ENCODE results near the gene TXLNB.
A peak's percentile ranks its signal among the peaks of the same experiment; 100 is the strongest.

Gene TXLNB

DNA sequence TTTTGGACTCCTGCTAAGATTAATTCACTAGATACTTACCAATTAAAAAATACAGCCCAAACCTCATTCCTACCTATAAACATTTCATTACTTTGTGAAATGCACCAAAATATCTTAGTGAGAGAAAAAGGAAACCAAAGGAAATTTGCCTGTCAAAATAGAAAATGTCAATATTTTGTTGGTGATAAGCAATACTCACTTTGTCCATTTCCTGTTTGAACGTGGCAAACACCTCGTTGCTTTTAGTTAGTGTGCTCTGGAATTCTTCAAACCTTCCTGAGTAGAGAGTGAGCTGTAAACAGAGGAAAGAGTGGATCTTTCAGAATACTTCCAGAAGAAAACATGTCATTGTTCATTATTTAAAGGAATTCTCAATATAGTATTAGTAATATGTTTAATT, 44.2 kb downstream of the TXLNB start:
- DNase-seq: no peak
- no peaks in the 10 kb centered on the region for H3K9me3 ChIP-seq (replicated peaks; ENCODE audit: insufficient read depth, low read length)
- no peak overlapping the region for H3K27ac ChIP-seq (ENCODE audit: low read length)
- H3K36me3 ChIP-seq (replicated peaks; ENCODE audit: insufficient read depth, low read length): no peaks in the 10 kb centered on the region
- no peak overlapping the region; the same call in 1 of the 2 replicates for H3K4me3 ChIP-seq (ENCODE audit: low read length)
- no peaks in the 10 kb centered on the region for H3K79me2 ChIP-seq (ENCODE audit: low read length)
- H4K20me1 ChIP-seq (ENCODE audit: insufficient read depth, low read length): no peaks in the 10 kb centered on the region
- 0 out of 2 replicates have a peak overlapping the region, but pooled peaks have one; percentile 39 for H2AFZ ChIP-seq (ENCODE audit: low read length)
- no peaks in the 10 kb centered on the region for H3K9me2 ChIP-seq (replicated peaks; ENCODE audit: insufficient read depth, low read length)
- no peaks in the 10 kb centered on the region for H3K27me3 ChIP-seq (replicated peaks; ENCODE audit: insufficient read depth, low read length)
- TF ChIP-seq EZH2 (optimal IDR thresholded peaks at IDR 0.05; ENCODE audit: low read depth, low read length) (no peak), EZH2phosphoT487 (IDR thresholded peaks at IDR 0.05; ENCODE audit: low read length) (no peak)
- TF ChIP-seq, protein P1, sequence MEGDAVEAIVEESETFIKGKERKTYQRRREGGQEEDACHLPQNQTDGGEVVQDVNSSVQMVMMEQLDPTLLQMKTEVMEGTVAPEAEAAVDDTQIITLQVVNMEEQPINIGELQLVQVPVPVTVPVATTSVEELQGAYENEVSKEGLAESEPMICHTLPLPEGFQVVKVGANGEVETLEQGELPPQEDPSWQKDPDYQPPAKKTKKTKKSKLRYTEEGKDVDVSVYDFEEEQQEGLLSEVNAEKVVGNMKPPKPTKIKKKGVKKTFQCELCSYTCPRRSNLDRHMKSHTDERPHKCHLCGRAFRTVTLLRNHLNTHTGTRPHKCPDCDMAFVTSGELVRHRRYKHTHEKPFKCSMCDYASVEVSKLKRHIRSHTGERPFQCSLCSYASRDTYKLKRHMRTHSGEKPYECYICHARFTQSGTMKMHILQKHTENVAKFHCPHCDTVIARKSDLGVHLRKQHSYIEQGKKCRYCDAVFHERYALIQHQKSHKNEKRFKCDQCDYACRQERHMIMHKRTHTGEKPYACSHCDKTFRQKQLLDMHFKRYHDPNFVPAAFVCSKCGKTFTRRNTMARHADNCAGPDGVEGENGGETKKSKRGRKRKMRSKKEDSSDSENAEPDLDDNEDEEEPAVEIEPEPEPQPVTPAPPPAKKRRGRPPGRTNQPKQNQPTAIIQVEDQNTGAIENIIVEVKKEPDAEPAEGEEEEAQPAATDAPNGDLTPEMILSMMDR (IDR thresholded peaks at IDR 0.05; ENCODE audit: low read length): no peak
- H3K9ac ChIP-seq (ENCODE audit: low read length): no peak overlapping the region
- peaks cover 22% of the 10 kb centered on the region for H3K4me1 ChIP-seq (ENCODE audit: low read length)
- H3K4me2 ChIP-seq (ENCODE audit: low read depth, low read length): peak overlapping the region; percentile 52
- H3F3A ChIP-seq (ENCODE audit: insufficient read depth, low read length): peaks cover 5% of the 10 kb centered on the region

DNA sequence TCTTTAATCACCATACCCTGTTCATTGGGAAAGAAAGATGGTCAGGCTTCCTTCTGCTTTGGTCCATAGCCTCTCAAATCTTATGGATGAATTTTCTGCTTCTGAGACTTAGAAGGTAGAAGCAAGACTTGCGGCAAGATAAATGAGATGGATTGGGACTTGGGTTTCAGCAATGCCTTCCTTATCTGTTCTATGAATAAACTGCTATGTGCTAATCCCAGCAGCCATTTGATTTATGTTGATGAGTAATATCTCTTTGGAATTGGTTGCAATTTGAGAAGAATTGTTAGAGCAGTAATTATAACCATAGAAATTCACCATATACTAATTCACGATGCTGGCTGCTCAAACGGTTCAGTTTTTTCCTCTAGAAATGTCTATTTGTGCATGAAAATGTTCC, 48.3 kb downstream of the TXLNB start:
- no peaks in the 10 kb centered on the region for H3K36me3 ChIP-seq (replicated peaks; ENCODE audit: insufficient read depth, low read length)
- no peaks in the 10 kb centered on the region for H3K9me2 ChIP-seq (replicated peaks; ENCODE audit: insufficient read depth, low read length)
- H3K4me2 ChIP-seq (ENCODE audit: low read depth, low read length): no peak overlapping the region
- H3K4me3 ChIP-seq (ENCODE audit: low read length): no peak overlapping the region
- H3K27ac ChIP-seq (ENCODE audit: low read length): no peak overlapping the region
- no peaks in the 10 kb centered on the region for H3F3A ChIP-seq (ENCODE audit: insufficient read depth, low read length)
- DNase-seq: no peak
- H3K4me1 ChIP-seq (ENCODE audit: low read length): 0 out of 2 replicates have a peak, but pooled peaks cover 3% of the 10 kb centered on the region
- no peaks in the 10 kb centered on the region for H4K20me1 ChIP-seq (ENCODE audit: insufficient read depth, low read length)
- TF ChIP-seq, protein P1 (IDR thresholded peaks at IDR 0.05; ENCODE audit: low read length): no peak
- TF ChIP-seq EZH2phosphoT487 (IDR thresholded peaks at IDR 0.05; ENCODE audit: low read length) (no peak), EZH2 (optimal IDR thresholded peaks at IDR 0.05; ENCODE audit: low read depth, low read length) (no peak)
- H3K9ac ChIP-seq (ENCODE audit: low read length): no peak overlapping the region
- H2AFZ ChIP-seq (ENCODE audit: low read length): no peak overlapping the region
- no peaks in the 10 kb centered on the region for H3K27me3 ChIP-seq (replicated peaks; ENCODE audit: insufficient read depth, low read length)
- no peaks in the 10 kb centered on the region for H3K79me2 ChIP-seq (ENCODE audit: low read length)
- no peaks in the 10 kb centered on the region for H3K9me3 ChIP-seq (replicated peaks; ENCODE audit: insufficient read depth, low read length)

DNA sequence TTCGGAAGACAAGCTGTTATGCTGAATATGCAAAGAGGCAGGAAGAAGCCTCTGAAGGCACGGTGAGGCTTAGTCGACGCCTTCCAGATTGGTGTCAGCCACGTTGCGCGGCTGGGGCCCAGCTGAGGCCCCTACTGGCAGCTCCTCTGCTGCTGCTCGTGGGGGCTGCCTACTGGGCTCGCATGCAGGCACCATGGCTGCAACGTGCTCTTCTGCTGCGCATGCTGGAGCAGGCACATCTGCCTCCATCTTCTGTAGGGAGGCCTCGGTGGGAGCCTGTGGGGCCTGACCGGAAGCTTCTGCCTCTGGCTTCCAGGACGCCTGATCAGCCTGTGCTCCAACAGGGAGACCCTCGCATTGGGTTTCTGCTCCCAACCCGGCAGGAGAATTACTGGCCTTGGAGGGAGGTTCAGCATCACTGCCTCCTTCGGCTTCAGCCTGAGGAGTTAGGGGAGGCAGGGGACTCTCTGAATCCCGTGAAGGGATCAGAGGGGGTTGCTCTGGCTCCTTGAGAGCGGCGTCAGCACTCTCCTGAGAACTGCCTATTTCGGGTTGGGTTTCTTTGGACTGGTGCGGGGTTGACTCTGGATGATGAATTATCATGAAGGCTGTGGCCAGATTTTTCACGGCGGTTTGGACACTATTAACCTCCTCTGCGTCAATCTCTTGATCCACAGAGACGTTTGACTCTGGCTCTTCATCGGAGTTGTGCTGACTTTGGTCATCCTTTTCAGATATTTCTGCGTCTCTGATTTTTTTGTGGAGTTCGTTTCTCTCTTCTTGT, 49.1 kb downstream of the TXLNB start:
- no peaks in the 10 kb centered on the region for H3K36me3 ChIP-seq (replicated peaks; ENCODE audit: insufficient read depth, low read length)

More for the DNA sequence above, 49.1 kb downstream of the TXLNB start:
- TF ChIP-seq EZH2 (optimal IDR thresholded peaks at IDR 0.05; ENCODE audit: low read depth, low read length): no peak
- no peak for TF ChIP-seq EZH2phosphoT487 (IDR thresholded peaks at IDR 0.05; ENCODE audit: low read length)
- TF ChIP-seq, protein P1 (IDR thresholded peaks at IDR 0.05; ENCODE audit: low read length): no peak
- no peak for DNase-seq
- no peaks in the 10 kb centered on the region for H3K27me3 ChIP-seq (replicated peaks; ENCODE audit: insufficient read depth, low read length)
- H3K4me1 ChIP-seq (ENCODE audit: low read length): 0 out of 2 replicates have a peak, but pooled peaks cover 2% of the 10 kb centered on the region
- H3K9me2 ChIP-seq (replicated peaks; ENCODE audit: insufficient read depth, low read length): no peaks in the 10 kb centered on the region
- H3K9me3 ChIP-seq (replicated peaks; ENCODE audit: insufficient read depth, low read length): no peaks in the 10 kb centered on the region
- H3K79me2 ChIP-seq (ENCODE audit: low read length): no peaks in the 10 kb centered on the region
- no peak overlapping the region for H3K27ac ChIP-seq (ENCODE audit: low read length)
- H3K4me3 ChIP-seq (ENCODE audit: low read length): no peak overlapping the region
- H2AFZ ChIP-seq (ENCODE audit: low read length): no peak overlapping the region
- H3K4me2 ChIP-seq (ENCODE audit: low read depth, low read length): no peak overlapping the region
- H4K20me1 ChIP-seq (ENCODE audit: insufficient read depth, low read length): no peaks in the 10 kb centered on the region
- no peak overlapping the region for H3K9ac ChIP-seq (ENCODE audit: low read length)
- H3F3A ChIP-seq (ENCODE audit: insufficient read depth, low read length): no peaks in the 10 kb centered on the region
